ENCODE measurements around the gene TNNT2. TPM values are rescaled to one million over a fixed set of nuclear protein-coding genes. Genes with fewer than 3 reads are reported as not detected.

The TNNT2 gene
- total RNA-seq, 1 donor from 2014 or later = 13.2 TPM

DNA sequence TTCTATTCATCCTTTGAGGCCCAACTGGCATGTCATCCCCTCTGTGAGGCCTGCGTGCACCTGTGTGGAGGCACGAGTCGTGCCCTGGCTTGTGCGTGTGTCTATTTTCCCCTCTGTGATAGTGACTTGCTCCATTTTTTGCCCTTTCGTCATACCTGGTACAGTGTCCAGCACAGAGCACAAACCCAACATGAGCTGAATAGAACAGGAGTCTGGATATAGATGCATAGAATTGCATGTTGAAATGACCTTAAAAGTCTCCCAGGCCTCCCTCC, 32.5 kb downstream of the TNNT2 start:
- Histone ChIP-seq H3K4me3 (no peak overlapping the region), H2AFZ (replicated peaks) (no peak overlapping the region), H3K4me2 (no peak overlapping the region), H4K20me1 (ENCODE audit: low read depth) (no peaks in the 10 kb centered on the region), H3K27ac (no peak overlapping the region), H3K4me1 (peaks cover 10% of the 10 kb centered on the region), H3K36me3 (no peaks in the 10 kb centered on the region), H3K9ac (no peak overlapping the region), H3K79me2 (ENCODE audit: low read depth) (no peaks in the 10 kb centered on the region), H3F3A (ENCODE audit: low read depth) (peaks cover 3% of the 10 kb centered on the region), H3K27me3 (no peaks in the 10 kb centered on the region), H3K9me3 (ENCODE audit: low read depth) (no peaks in the 10 kb centered on the region)
- TF ChIP-seq EZH2phosphoT487 (IDR thresholded peaks at IDR 0.05) (no peak), EZH2 (IDR thresholded peaks at IDR 0.05) (no peak)
- TF ChIP-seq, protein P1, sequence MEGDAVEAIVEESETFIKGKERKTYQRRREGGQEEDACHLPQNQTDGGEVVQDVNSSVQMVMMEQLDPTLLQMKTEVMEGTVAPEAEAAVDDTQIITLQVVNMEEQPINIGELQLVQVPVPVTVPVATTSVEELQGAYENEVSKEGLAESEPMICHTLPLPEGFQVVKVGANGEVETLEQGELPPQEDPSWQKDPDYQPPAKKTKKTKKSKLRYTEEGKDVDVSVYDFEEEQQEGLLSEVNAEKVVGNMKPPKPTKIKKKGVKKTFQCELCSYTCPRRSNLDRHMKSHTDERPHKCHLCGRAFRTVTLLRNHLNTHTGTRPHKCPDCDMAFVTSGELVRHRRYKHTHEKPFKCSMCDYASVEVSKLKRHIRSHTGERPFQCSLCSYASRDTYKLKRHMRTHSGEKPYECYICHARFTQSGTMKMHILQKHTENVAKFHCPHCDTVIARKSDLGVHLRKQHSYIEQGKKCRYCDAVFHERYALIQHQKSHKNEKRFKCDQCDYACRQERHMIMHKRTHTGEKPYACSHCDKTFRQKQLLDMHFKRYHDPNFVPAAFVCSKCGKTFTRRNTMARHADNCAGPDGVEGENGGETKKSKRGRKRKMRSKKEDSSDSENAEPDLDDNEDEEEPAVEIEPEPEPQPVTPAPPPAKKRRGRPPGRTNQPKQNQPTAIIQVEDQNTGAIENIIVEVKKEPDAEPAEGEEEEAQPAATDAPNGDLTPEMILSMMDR (IDR thresholded peaks at IDR 0.05) = no peak
- Mint-ChIP-seq H3K36me3 (no peaks in the 10 kb centered on the region), H3K4me3 (no peak overlapping the region), H3K4me1 (peaks cover 13% of the 10 kb centered on the region), H3K9me3 (peaks cover 3% of the 10 kb centered on the region), H3K27ac (no peak overlapping the region), H3K27me3 (ENCODE audit: insufficient read depth, low read depth) (no peaks in the 10 kb centered on the region)
- DNase-seq (ENCODE audit: low spot score) = no peak

GRCh38 chr1:201344206-201345080, 33.0 kb downstream of the TNNT2 start:
- Histone ChIP-seq H3K36me3 (no peaks in the 10 kb centered on the region), H3K4me1 (peaks cover 10% of the 10 kb centered on the region), H3K27ac (no peak overlapping the region), H3K79me2 (ENCODE audit: low read depth) (no peaks in the 10 kb centered on the region), H2AFZ (replicated peaks) (no peak overlapping the region), H3K9ac (no peak overlapping the region), H3F3A (ENCODE audit: low read depth) (peaks cover 3% of the 10 kb centered on the region), H3K4me2 (no peak overlapping the region), H3K27me3 (no peaks in the 10 kb centered on the region), H3K9me3 (ENCODE audit: low read depth) (no peaks in the 10 kb centered on the region), H4K20me1 (ENCODE audit: low read depth) (no peaks in the 10 kb centered on the region), H3K4me3 (no peak overlapping the region)
- Mint-ChIP-seq H3K4me1 (peaks cover 13% of the 10 kb centered on the region), H3K4me3 (no peak overlapping the region), H3K27me3 (ENCODE audit: insufficient read depth, low read depth) (no peaks in the 10 kb centered on the region), H3K9me3 (peaks cover 3% of the 10 kb centered on the region), H3K36me3 (no peaks in the 10 kb centered on the region), H3K27ac (no peak overlapping the region)
- no peak for TF ChIP-seq EZH2phosphoT487 (IDR thresholded peaks at IDR 0.05)
- no peak for TF ChIP-seq EZH2 (IDR thresholded peaks at IDR 0.05)
- TF ChIP-seq, protein P1 (IDR thresholded peaks at IDR 0.05) = no peak
- no peak for DNase-seq (ENCODE audit: low spot score)

- H3K27me3 Mint-ChIP-seq (ENCODE audit: insufficient read depth, low read depth) = peaks cover 3% of the 10 kb centered on the region
- Histone ChIP-seq H3K4me3 (no peak overlapping the region), H3K27me3 (no peaks in the 10 kb centered on the region), H3K9me3 (ENCODE audit: low read depth) (no peaks in the 10 kb centered on the region), H3K79me2 (ENCODE audit: low read depth) (no peaks in the 10 kb centered on the region), H3K27ac (no peak overlapping the region), H3K4me2 (no peak overlapping the region), H3K36me3 (no peaks in the 10 kb centered on the region), H4K20me1 (ENCODE audit: low read depth) (no peaks in the 10 kb centered on the region), H3K9ac (no peak overlapping the region), H3K4me1 (no peaks in the 10 kb centered on the region), H2AFZ (replicated peaks) (no peak overlapping the region), H3F3A (ENCODE audit: low read depth) (no peaks in the 10 kb centered on the region)
- H3K27ac Mint-ChIP-seq = no peak overlapping the region
- peaks cover 3% of the 10 kb centered on the region for H3K9me3 Mint-ChIP-seq
- H3K4me3 Mint-ChIP-seq = no peak overlapping the region
- no peaks in the 10 kb centered on the region for H3K4me1 Mint-ChIP-seq
- DNase-seq (ENCODE audit: low spot score) = no peak
- TF ChIP-seq EZH2phosphoT487 (IDR thresholded peaks at IDR 0.05) (no peak), EZH2 (IDR thresholded peaks at IDR 0.05) (no peak)
- TF ChIP-seq, protein P1 (IDR thresholded peaks at IDR 0.05) = no peak
- no peaks in the 10 kb centered on the region for H3K36me3 Mint-ChIP-seq
Observed at GRCh38 chr1:201341377-201341776, 36.1 kb downstream of the TNNT2 start.

Data from neural progenitor cell (in vitro differentiated cells).